ENCODE data around the gene SPARC. TPM values are rescaled to one million over a fixed set of nuclear protein-coding genes. Genes with fewer than 3 reads are reported as not detected.
"Not testable (repeated sequence)": the region's sequence is repeated elsewhere in the genome, so short reads cannot be mapped to it uniquely, and the experiment has no call there.

The SPARC gene
- total RNA-seq, 1 experiment from 2014 or later = not detected

DNA sequence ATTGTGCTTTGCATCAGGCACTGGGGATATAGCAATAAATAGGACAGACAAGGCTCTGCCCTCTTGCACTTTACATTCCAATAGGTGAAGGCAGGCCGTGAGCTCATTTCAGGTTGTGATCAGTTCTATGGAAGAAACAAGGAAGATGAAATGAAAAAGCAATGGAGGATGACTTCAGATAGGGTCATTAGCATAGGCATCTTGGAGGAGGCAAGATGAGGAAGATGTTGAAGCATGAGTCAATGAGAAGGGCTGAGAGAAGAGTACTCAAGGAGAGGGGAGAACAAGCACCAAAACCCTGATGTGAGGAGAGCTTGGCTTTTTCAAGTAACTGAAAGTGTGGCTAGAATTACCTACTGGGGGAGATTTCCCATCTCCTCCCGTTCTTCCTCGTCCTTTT, 5.0 kb upstream of the SPARC start:
- DNase-seq = no peak
- BruUV-seq (replicated peaks) = no TSS peak
- Mint-ChIP-seq H3K27ac (ENCODE audit: unreplicated experiment) (no peak overlapping the region), H3K4me3 (ENCODE audit: low read depth, unreplicated experiment) (no peak overlapping the region), H3K36me3 (ENCODE audit: insufficient read depth, unreplicated experiment) (no peaks in the 10 kb centered on the region), H3K27me3 (ENCODE audit: unreplicated experiment) (peaks cover 4% of the 10 kb centered on the region), H3K9me3 (ENCODE audit: low read depth, unreplicated experiment) (no peaks in the 10 kb centered on the region), H3K4me1 (ENCODE audit: low read depth, unreplicated experiment) (no peaks in the 10 kb centered on the region)
- CTCF ChIA-PET = interaction anchor here (0.6 kb wide), 1 partner anchor 8 kb away, joined by 3 read pairs; no protein-coding TSS in a partner anchor
- intact Hi-C loops (cut with micrococcal nuclease; ENCODE audit: unreplicated experiment) = no loop called here
- TF ChIP-seq, protein P1, sequence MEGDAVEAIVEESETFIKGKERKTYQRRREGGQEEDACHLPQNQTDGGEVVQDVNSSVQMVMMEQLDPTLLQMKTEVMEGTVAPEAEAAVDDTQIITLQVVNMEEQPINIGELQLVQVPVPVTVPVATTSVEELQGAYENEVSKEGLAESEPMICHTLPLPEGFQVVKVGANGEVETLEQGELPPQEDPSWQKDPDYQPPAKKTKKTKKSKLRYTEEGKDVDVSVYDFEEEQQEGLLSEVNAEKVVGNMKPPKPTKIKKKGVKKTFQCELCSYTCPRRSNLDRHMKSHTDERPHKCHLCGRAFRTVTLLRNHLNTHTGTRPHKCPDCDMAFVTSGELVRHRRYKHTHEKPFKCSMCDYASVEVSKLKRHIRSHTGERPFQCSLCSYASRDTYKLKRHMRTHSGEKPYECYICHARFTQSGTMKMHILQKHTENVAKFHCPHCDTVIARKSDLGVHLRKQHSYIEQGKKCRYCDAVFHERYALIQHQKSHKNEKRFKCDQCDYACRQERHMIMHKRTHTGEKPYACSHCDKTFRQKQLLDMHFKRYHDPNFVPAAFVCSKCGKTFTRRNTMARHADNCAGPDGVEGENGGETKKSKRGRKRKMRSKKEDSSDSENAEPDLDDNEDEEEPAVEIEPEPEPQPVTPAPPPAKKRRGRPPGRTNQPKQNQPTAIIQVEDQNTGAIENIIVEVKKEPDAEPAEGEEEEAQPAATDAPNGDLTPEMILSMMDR (IDR thresholded peaks at IDR 0.05; ENCODE audit: unreplicated experiment) = no peak

DNA sequence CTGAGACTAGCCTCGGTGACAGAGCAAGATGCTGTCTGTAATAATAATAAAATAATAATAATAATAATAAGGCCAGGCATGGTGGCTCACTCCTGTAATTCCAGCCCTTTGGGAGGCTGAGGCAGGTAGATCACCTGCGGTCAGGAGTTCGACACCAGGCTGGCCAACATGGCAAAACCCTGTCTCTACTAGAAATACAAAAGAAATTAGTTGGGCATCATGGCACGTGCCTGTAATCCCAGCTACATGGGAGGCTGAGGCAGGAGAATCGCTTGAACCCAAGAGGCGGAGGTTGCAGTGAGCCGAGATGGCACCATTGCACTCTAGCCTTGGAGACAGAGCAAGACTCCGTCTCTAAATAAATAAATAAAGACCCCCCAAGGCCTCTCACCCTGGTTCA, 2.9 kb upstream of the SPARC start:
- BruUV-seq (replicated peaks); H3K36me3 Mint-ChIP-seq (ENCODE audit: insufficient read depth, unreplicated experiment); intact Hi-C loops (cut with micrococcal nuclease; ENCODE audit: unreplicated experiment); DNase-seq; H3K27ac Mint-ChIP-seq (ENCODE audit: unreplicated experiment); H3K9me3 Mint-ChIP-seq (ENCODE audit: low read depth, unreplicated experiment); H3K4me3 Mint-ChIP-seq (ENCODE audit: low read depth, unreplicated experiment): not testable (repeated sequence)
- H3K4me1 Mint-ChIP-seq (ENCODE audit: low read depth, unreplicated experiment) = peaks cover 11% of the 10 kb centered on the region
- peaks cover 14% of the 10 kb centered on the region for H3K27me3 Mint-ChIP-seq (ENCODE audit: unreplicated experiment)
- CTCF ChIA-PET = interaction anchor here (1.2 kb wide), 1 partner anchor 10 kb away, joined by 8 read pairs; no protein-coding TSS in a partner anchor

DNA sequence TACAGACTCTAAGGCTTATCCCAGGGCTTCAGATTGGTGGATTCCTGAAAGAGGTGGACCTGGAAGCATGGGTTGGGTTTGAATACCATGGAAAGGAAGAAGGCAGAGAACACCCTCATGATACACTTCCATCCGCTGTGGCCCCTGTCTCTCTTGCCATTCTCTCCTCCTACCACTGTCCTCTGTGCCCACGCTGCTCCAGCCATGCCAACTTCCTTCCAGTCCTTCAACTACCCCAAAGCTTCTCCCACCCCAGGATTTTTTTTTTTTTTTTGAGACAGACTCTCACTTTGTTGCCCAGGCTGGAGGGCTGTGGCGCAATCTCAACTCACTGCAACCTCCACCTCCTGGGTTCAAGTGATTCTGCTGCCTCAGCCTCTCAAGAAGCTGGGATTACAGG, 1.7 kb upstream of the SPARC start:
- no peaks in the 10 kb centered on the region for H3K36me3 Mint-ChIP-seq (ENCODE audit: insufficient read depth, unreplicated experiment)
- intact Hi-C loops (cut with micrococcal nuclease; ENCODE audit: unreplicated experiment) = no loop called here

DNA sequence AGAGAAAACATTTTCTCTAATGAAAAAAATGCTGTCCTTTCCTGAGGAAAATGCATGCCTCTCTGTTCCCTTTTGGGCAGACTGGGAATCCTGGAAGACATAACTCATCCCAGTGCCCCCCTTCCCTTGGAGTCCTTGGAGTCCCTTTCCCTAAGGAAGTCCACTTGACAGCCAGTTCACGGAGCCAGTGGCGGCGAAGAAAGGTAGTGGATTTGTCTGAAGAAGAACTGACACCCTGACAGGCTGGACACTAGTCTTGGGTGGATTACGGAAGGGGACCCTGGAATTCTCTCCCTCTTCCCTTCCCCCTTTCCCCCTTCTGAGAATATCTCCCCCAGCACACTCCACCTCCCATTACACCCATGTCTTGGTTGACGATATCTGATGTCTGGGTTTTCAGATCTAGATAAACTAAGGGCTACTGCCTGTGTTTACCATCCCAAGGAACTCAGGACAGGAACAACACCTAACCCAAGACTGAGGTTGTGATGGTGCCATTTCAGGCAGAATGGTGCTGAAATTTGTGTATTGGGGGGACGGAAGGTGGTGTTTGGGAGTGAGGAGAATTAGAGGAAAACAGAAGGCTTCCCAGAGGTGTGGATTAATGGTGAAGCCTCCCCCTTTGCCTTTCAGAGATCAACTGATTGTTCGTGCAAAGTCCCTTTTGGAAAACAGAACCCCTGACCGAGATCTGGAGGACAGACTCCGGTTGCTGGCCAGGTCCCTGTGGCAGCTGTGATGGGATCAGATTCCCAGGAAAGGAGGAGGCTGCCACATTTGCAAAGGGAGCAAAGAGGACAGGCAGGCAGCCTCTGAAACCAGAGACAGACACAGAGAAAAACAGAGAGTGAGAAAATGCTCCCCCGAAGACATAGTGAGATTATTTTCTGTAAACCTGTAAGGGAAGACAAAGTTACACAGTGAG, 704 bp downstream of the SPARC start:
- Mint-ChIP-seq H3K9me3 (ENCODE audit: low read depth, unreplicated experiment) (no peaks in the 10 kb centered on the region), H3K27me3 (ENCODE audit: unreplicated experiment) (peaks cover 14% of the 10 kb centered on the region), H3K27ac (ENCODE audit: unreplicated experiment) (no peak overlapping the region), H3K36me3 (ENCODE audit: insufficient read depth, unreplicated experiment) (no peaks in the 10 kb centered on the region), H3K4me1 (ENCODE audit: low read depth, unreplicated experiment) (peaks cover 19% of the 10 kb centered on the region), H3K4me3 (ENCODE audit: low read depth, unreplicated experiment) (no peak overlapping the region)
- no TSS peak for BruUV-seq (replicated peaks)
- no peak for DNase-seq
- intact Hi-C loops (cut with micrococcal nuclease; ENCODE audit: unreplicated experiment) = no loop called here
- CTCF ChIA-PET = interaction anchor here (0.5 kb wide), 1 partner anchor 13 kb away, joined by 3 read pairs; no protein-coding TSS in a partner anchor
- TF ChIP-seq, protein P1 (IDR thresholded peaks at IDR 0.05; ENCODE audit: unreplicated experiment) = no peak

More for the DNA sequence above, 1.7 kb upstream of the SPARC start:
- Mint-ChIP-seq H3K27me3 (ENCODE audit: unreplicated experiment) (peaks cover 14% of the 10 kb centered on the region), H3K4me3 (ENCODE audit: low read depth, unreplicated experiment) (no peak overlapping the region), H3K27ac (ENCODE audit: unreplicated experiment) (no peak overlapping the region), H3K9me3 (ENCODE audit: low read depth, unreplicated experiment) (no peaks in the 10 kb centered on the region), H3K4me1 (ENCODE audit: low read depth, unreplicated experiment) (peaks cover 15% of the 10 kb centered on the region)
- no peak for DNase-seq
- CTCF ChIA-PET = no interaction called here
- TF ChIP-seq, protein P1 (IDR thresholded peaks at IDR 0.05; ENCODE audit: unreplicated experiment) = no peak
- no TSS peak for BruUV-seq (replicated peaks)
